Lower leg skin (tissue), 3 donors: ENCODE measurements around the gene SESN2.

ENCODE experiments used
- CTCF ChIP-seq, 3 donors: fragments of 450-650 bp; IDR thresholded peaks; one replicate each; pipeline ENCODE4 v1.5.1; 2016; ENCODE audit warnings: antibody characterized with exemption in 3 of 3, mild to moderate bottlenecking in 3 of 3, moderate library complexity in 2 of 3
- POLR2A ChIP-seq, 2 donors: fragments of 450-650 bp; IDR thresholded peaks; one replicate each; pipeline ENCODE4 v1.6.1; 2016 to 2017; ENCODE audit warnings: antibody characterized with exemption in 2 of 2, mild to moderate bottlenecking in 1 of 2, moderate library complexity in 1 of 2

GRCh38 chr1:28264897-28265296 lies 5.6 kb downstream of the SESN2 start:
- TF ChIP-seq CTCF (IDR thresholded peaks at IDR 0.05): no peak
- no peak for TF ChIP-seq POLR2A (IDR thresholded peaks at IDR 0.05)
